Fibroblast of skin of right quadriceps (primary cell): ENCODE measurements around the gene FNDC3B.
A peak's percentile ranks its signal among the peaks of the same experiment; 100 is the strongest.

ENCODE experiments used
- DNase-seq: peaks from one replicate; pipeline ENCODE4 v3.0.0-alpha.2; 2013

FNDC3B gene

DNA sequence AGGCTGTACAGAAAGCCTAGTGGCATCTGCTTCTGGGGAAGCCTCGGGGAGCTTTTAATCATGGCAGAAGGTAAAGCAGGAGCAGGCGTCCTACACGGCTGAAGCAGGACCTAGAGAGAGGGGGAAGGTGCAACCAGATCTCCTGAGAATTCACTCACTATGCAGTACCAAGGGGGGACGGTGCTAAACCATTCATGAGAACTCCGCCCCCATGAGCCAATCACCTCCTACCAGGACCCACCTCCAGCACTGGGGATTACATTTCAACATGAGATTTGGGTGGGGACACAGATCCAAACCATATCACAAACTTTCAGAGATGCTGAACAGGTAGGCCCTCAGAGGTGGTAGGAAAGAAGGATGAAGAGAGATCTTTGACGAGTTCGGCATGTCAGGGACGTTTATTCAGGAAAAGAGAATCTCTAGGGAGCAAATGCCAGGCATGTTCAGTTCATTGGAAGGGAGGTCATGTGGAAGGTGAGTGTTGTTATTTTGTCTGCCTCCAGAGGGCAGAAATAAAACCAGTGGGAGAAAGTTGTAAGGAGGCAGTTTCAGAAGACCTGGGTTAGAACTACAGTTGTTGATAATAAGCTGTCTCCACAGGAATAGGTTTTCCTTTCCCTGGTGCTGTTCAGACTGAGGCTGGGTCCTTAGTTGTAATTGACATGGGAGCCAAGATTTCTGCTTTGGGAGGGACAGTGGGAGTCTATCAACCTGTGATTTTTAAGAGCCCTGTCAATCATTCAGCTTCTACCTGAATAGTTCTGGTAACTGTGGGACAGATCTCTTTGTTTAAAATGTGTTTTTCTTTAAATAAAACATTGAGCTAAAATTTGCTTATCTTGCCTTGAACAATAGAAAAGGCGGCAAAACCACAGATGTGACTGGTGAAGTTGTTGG lies 4.3 kb upstream of the FNDC3B start:
- peak; percentile 23 for DNase-seq

DNA sequence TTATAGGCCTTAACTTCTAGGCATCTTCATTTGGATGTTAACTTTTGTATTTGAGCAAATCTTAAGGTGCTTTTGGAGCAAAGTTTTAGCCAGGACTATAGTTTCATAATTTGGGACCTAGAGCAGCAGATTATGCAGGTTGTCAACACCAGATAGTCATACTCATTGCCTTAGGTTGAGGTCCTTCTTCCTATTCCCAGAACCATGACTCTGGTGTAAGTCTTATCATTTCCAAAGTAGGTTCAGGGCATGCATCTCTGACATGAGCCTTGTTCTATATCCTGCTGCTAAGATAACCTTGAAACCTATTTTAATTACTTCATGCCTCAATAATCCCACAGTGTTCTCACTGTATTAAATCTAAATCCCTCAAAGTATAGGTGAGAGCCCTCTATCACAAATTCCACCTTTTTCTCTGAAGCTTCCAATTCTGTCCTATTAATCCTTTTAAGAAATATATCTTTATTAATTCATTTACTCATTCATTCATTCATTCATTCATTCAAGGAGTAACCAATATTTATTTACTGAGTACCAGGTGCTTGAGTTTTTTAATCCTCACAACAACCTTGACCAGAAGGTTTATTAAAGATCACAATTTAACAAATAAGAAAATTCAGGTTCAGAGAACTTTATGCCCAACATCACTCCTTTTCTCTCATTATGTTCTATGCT lies 2.7 kb upstream of the FNDC3B start:
- DNase-seq = no peak

DNA sequence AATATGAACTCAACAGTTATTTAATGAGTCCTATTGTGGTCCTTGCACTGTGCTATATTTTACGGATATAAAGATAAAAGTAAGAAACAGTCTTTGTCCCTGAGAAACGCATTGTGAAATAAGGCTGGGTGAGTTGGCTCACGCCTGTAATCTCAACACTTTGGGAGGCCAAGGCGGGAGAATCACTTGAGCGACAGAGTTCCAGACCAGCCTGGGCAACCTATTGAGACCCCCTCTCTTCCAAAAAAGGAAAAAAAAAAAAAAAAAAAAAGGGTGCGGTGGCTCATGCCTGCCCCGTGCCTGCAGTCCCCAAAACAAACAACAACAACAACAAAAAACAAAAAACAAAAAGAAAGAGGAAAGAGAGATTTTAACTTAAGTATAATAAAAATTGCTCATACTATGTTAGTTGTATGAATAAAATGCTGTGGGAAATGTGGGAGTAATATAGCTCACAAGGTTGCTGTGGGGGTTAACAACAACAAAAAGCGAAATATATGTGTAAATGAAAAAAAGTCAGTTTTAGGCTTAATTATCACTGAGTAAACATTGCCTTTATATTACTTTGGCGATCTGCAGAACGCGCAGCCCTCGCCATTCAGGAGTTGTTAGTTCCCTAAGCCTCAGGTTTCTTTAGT lies 461 bp upstream of the FNDC3B start:
- peak; percentile 39 for DNase-seq

DNA sequence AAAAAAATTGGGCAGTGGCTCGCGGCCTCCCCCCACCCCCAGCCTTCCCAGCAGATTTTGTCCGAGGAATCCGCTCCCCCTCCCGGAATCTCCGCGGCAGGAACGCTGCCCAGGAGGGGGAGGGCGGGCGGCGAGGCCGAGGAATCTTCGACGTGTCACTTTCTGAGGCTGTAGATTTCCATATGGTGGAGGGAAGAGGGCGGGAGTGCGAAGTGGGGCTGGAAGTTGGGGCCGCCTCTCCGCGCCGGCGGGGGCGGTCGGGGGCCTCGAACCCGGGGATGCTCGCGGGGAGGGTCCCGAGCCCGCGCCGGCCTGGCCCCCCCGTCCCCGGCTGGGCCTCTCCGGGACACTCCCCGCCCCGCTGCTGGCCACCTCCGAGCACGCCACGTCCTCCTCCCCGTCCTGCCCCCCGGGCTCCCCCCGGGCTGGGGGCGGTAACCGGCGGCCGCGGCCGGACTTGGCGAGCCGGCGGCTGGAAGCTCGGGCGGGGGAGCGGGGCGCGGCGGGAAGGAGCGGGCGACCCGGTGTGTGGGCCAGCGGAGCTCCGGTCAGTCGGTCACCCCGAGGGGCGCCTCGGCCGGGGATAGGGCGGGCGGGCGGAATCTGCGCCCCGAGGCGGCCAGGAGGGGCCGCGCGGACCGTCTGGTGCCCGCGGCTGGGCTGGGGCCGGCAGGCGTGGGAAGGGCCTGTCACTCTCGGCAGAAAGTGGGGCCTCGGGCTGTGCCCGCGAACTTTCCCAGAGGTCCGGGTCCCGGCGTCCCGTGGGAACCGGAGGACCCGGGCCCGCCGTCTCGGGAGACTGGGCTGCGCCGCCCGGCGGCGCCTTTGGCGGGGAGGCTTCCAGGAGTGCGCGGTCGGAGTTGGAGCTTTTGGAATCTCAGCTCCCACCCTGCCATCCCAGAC lies 951 bp downstream of the FNDC3B start:
- DNase-seq = peak; percentile 94

DNA sequence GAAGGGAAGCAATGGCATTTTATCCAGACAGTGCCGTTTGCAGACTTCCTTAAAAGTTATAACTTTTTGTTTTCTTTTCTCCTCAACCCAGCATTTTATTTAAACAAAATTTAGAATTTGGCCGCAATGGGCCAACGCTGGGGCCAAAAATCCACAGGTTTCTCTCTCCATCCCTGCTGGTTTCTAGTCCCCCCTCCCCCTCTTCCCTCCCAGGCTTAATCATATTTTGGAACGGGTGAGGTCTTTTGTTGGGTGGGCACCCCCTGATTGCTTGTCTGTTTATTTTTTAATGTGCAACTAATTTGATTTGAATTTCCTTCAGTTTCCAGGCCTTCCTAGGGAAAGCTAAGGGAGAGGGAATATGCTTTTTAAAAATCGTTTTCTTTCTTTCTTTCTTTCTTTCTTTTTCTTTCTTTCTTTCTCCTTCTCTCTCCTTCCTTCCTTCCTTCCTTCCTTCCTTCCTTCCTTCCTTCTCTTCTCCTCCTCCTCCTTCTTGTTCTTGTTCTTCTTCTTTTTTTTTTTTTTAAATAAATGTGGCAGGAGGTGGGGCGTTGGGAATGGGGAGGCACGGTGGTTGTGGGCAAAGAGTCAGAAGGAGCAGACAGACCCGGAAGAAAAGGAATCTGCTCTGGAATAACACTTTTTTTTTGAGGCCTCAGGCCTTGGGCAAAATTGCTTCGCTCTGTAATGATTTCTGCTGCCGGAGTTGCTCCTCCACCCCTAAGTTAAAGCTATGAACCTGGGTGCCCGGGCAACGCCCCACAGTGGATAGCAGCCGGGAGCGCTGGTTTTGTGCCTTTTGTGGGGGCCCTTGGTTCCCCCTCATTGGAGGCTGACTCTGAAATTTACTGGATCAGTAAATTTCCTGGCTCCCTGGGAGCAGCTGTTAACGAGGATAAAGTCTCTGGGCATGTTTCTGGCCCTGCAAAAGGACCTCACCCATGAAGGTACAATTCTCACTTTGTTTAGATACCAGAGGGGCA lies 1.9 kb downstream of the FNDC3B start:
- DNase-seq = peak; percentile 63

DNA sequence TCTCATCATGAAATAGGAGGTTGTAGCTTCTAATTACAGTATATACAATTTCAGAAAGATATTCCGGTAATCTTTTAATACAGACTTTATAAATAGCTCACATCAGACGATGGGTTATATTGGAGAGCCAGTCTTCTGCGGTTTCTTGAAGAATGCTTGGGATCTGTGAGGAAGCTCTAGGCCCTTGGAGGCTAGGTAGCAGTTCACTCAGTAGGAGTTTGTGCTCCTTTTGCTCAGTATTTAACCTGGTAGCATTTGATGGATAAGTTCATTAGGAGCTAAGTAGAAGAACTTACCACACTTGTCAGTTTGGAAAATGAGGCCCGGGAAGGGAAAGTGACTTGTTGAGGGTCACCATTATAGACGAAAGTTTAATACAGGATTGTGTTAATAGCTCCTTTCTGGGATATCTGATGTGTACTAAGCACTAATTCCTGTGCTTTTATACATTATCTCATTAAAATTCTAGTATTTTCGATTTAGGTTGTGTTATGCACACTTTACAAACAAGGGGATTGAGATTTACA lies 2.8 kb downstream of the FNDC3B start:
- DNase-seq = peak; percentile 24

DNA sequence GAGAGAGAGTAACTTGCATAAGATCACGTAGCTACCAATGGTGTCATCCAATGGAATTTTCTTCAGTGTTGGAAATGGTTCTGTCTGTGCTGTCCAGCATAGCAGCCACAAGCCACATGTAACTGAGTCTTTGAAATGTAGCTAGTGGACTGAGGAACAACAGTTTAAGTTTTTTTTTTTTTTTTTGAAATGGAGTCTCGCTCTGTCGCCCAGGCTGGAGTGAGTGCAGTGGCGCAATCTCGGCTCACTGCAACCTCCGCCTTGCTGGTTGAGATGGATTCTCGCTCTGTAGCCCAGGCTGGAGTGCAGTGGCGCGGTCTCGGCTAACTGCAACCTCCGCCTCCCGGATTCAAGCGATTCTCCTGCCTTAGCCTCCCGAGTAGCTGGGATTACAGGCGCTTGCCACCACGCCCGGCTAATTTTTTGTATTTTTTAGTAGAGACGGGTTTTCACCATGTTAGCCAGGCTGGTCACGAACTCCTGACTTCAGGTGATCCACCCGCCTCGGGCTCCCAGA lies 3.3 kb downstream of the FNDC3B start:
- peak; percentile 46 for DNase-seq

DNA sequence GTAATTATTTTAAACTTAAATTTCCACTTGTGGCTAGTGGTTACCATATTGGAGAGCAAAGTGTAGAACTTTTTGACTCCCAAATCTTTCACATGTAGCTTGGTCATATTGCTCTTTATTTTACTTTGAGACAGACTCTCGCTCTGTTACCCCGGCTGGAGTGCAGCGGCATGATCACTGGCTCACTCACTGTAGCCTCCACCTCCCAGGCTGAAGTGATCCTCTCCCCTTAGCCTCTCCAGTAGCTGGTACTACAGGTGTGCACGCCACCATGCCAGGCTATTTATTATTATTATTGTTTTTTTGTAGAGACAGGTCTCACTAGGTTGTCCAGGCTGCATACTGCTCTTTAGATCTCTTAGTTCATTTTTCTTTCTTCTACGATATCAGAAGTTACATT lies 3.9 kb downstream of the FNDC3B start:
- no peak for DNase-seq

DNA sequence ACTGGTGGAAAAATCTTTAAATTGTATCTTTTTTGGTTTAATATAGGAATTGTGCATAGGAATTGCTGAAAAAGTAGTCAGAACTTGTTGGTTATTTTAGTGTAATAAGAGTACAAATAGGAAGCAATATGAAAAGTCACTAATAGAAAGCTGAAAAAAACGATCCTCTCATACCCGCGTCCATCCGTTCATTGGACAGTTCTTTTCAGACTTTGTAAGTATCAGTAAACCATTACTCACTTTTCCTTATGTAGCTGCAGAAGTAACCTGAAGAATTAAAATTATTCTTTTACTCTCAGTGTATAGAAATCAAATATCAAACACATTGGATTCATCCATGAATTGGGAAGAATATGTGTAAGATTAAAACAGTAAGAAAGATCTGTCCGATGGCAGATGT lies 4.4 kb downstream of the FNDC3B start:
- no peak for DNase-seq

DNA sequence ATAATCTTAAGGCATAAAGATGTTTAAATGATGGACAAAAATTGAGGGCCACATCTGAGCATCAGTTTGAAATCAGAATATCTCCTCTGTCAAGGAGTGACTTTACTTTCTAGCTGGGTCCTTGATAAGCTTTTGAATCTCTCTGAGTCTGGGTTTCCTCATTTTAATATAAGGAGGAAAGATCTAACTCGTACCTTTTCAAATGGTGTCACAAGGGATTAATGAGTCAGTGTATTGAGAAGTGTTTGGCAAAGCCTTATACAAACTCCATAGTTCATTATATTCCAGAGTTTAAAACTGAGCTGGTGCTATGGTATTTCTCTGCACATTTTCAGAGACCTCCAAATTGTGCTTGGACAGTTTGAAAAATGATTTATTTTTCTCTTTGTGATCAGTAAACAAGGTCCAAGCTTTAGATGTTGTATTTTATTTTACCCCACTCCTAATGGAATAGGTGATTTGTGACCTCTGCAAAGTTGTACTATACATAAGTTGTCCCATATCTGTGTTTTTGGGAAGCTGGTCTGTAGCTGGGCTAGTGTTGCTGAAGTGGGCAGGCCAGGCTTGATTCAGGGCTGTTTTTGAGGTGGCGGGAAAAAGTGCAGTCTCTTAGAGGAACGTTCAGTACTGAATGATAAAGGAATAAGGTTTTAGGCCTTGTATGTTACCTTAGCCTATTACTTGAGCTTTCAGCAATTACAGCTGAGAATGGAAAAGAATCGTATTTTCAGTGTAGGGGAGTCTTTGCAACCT lies 5.6 kb downstream of the FNDC3B start:
- DNase-seq = no peak

DNA sequence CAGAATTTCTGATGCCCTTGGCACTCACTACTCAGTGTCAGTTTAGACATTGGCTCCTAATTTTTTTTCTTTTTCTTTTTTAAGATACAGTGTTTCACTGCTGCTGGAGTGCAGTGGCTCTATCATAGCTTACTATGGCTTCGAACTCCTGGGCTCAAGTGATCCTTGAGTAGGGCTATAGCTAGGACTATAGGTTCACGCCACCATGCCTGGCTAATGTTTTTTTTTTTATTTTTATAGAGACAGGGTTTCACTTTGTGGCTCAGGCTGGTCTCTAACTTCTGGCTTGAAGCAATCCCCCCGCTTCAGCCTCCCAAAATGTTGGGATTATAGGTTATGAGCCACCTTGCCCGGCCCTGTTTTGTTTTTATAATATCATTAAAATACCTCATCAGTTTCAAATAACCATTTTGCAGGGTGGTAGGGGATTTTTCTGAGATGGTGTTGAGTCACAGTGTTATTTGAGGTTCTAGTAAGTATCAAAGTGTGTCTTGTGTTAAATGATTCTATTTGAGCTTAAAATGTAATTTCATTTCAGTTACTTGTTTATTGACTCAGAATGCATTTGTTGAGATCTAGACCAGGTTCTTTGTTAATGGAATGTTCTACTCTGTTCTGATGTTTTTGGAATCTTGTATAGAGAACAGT lies 7.0 kb downstream of the FNDC3B start:
- no peak for DNase-seq

DNA sequence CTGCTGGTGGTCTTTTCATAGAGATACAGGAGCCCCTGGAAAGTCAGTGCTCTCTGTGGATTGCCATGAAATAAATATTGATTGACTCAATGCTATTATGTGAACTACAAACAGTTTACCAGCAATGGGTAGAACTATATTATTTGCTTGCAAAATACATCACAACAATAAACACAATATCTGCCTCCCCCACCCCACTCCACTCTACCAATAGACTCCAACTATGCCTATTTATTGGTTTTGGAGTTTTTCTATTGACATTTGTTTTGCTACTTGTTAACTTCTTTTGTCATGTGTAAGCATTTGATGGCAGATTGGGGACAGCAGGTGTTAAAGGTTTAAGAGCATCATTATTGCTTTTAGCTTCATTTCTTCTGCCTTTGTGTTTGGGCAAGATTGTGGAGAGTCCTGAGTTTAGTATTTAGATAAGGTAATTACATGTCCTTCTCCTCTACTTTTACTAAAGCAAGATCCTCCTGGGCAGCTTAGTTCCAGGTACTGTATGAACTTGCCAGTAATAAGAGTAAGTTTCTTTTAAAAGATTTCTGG lies 8.3 kb downstream of the FNDC3B start:
- DNase-seq = no peak

DNA sequence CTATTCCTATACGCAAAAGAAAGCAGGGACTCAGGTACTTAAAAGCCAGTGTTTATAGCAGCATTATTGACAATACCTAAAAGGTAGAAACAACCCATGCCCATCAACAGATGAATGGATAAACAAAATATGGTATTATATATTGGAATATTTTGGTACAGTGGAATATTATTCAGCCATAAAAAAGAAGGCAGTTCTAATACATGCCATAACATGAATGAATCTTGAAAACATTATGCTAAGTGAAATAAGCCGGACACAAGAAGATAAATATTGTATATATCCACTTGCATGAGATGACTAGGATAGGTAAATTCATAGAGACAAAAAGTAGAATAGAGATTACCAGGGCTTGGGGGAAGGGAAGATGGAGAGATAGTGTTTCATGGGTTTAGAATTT lies 9.2 kb downstream of the FNDC3B start:
- DNase-seq = no peak

DNA sequence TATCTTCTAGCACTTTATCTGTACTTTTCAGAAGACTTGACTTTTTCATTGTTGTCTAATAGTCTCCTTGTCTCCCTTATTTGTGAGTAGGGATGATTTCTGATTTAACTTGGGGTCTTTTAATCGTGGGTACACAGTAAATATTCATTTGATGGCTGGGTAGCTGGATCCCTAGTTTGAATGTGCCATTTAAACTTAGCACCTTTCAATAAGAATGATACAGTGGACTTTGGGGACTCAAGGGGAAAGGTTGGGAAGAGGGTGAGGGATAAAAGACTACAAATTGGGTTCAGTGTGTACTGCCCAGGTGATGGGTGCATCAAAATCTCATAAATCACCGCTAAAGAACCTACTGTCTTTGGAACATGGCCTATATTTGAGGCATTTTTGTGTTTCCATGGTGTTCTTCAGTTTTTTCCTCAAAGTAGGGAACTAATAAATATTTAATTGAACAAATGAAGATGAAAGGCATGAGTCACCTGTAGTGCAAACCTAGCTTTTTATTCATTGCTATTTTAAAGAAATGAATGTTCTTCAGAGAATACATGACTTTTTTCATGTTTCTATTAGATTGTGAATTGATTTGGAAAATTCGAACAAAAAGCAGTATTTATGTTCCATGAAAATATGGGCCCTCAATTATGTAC lies 12.1 kb downstream of the FNDC3B start:
- no peak for DNase-seq

DNA sequence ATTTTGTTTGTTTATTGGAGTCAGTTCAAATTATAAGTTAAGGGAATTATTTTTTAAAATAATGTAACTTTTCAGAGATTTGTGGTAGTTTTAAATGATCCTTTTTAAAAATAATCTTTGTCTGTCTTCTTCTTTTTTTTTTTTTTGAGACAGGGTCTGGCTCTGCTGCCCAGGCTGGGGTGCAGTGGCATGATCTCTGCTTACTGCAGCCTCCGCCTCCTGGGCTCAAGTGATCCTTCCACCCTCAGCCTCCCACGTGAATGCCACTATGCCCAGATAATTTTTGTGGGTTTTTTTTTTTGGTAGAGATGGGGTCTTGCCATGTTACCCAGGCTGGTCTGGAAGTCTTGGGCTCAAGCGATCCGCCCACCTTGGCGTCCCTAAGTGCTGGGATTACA lies 12.6 kb downstream of the FNDC3B start:
- no peak for DNase-seq

DNA sequence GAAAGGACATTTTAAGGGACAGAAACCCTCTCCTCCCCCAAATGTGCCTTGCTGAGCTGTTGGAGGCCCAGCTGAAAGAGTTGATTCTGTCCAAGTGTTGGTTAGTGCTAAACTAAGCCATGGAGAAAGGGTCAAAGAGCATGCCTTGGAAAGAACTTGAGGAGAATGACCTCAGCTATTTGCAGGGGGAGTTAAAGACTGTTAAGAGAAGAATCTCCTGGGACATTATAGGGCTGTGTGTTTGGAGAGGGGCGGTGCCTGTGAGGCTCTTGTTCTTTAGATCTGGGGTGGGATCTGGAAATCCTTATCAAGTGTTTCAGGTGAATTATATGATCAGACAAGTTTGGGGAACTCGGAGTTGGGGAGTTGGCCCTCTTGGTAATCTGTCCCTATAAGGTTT lies 13.0 kb downstream of the FNDC3B start:
- no peak for DNase-seq

DNA sequence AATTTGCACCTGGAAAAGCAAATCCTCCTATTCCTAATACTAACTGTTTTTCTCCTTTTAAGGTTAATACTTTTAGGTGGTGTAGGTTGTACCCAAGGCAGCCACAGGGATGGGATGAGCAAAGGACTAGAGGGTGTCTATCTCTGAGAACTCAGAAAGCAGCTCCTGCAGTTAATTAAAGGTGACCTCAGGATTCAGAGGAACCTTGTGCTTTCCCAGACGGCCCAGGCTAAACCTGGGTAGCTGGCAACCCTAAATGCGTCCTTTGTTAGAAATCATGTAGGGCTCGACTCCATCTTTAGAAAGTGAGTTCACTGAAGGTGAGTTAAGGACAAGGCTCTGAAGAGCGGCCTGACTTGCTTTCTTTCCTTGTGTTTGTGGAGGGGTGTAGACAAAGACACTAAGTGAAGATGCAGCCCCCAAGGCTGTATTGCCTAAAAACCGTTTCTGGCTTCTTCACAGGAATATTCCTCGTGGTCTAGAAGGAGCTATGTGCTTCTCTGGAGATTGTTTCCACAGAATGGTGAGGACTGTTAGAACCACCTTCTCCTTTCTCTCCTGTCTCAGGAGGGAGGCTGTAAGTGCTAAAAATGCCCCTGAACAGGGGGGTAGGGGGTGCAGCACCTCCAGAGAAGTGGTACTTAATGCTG lies 14.9 kb downstream of the FNDC3B start:
- no peak for DNase-seq

DNA sequence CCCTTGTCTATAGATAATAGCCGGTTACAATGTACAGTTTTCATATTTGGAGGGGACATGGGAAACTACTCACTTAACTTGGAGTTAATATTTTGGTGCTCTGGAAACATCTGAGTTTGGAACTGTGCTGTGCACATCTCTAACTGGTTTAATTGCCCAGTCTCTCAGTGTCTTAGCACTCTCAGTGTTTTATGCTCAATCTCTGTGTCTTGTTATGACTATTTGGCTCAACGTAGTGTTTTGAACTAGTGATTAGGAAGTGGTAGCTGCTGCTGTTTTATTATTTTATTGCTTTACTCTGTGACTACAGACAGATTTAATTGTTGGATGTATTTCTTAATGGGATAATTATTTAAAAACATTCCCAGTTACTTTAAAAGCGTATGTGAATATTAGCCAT lies 17.0 kb downstream of the FNDC3B start:
- no peak for DNase-seq
